ENCODE measurements around the gene ALAD. TPM values are rescaled to one million over a fixed set of nuclear protein-coding genes. Genes with fewer than 3 reads are reported as not detected.
A peak's percentile ranks its signal among the peaks of the same experiment; 100 is the strongest.

The ALAD gene
- total and polyA plus RNA-seq, 9 of the 15 experiments (the other 6 are each of a cell fraction or from before 2014, with no cell fraction given): 1.3 to 12.7 (median 6.8) TPM

- TF ChIP-seq TFAP4 (CRISPR knock-in tag; IDR thresholded peaks at IDR 0.05; ENCODE audit: borderline replicate concordance) (peak; percentile 78), CREB3L1 (IDR thresholded peaks at IDR 0.05; ENCODE audit: borderline replicate concordance, low read depth) (no peak), ZNF354B (CRISPR knock-in tag; IDR thresholded peaks at IDR 0.05) (no peak), TBP (optimal IDR thresholded peaks at IDR 0.05; ENCODE audit: low read depth, low read length) (peak; percentile 41), HCFC1 (IDR thresholded peaks at IDR 0.05; ENCODE audit: low read depth, low read length) (no peak), ZNF740 (CRISPR knock-in tag; IDR thresholded peaks at IDR 0.05) (peak; percentile 61; the same call in 1 of the 2 replicates), ZNF740 (tag; IDR thresholded peaks at IDR 0.05) (peak in 1 of 2 experiments; percentile 76; a peak in 1 of 4 replicates), ZBTB43 (CRISPR knock-in tag; IDR thresholded peaks at IDR 0.05) (no peak), ARID1B (IDR thresholded peaks at IDR 0.05) (no peak; the same call in 1 of the 2 replicates), NFE2L1 (tag; IDR thresholded peaks at IDR 0.05; ENCODE audit: borderline replicate concordance, low read depth) (no peak), KLF16 (IDR thresholded peaks at IDR 0.05) (no peak), RUNX1 (IDR thresholded peaks at IDR 0.05; ENCODE audit: low read depth) (no peak), PTRF (tag; IDR thresholded peaks at IDR 0.05) (no peak), ZMIZ1 (IDR thresholded peaks at IDR 0.05; ENCODE audit: low read depth in 2 of 2, low read length in 2 of 2) (no peak), SP2 (IDR thresholded peaks at IDR 0.05; ENCODE audit: extremely low read depth, low read depth, low read length, poor library complexity, severe bottlenecking) (no peak)
Observed at GRCh38 chr9:113376634-113377567, 24.2 kb downstream of the ALAD start, which contains the start of gene HDHD3 (continued).
